SK-N-SH (cell line): ENCODE data around the gene IFIT5. TPM values are rescaled to one million over a fixed set of nuclear protein-coding genes. Genes with fewer than 3 reads are reported as not detected.

Experiments used
- CTCF ChIA-PET: fragments of 300-600, 350-600 bp; formaldehyde crosslinking; extraction: SDS; loops from one replicate; lab custom pipeline; 2021; lab: Yijun Ruan, JAX
- POLR2A ChIA-PET: fragments of 350-600 bp; sonication (Branson Sonifier 250); formaldehyde crosslinking; extraction: SDS; loops from one replicate; lab custom pipeline; 2020; ENCODE audit warnings: antibody characterized with exemption, inconsistent platforms; lab: Yijun Ruan, JAX
- DNase-seq: peaks from one replicate; pipeline ENCODE4 v3.0.0; 2012
- H2AFZ ChIP-seq: fragments of 200-600 bp; sonication (generic); 2 replicates; pipeline ENCODE4 v1.8.1; 2016; ENCODE audit warnings: antibody characterized with exemption, mild to moderate bottlenecking, low read depth
- H3F3A ChIP-seq: fragments of 200-600 bp; sonication (generic); replicated peaks from 2 replicates; pipeline ENCODE3; 2016; ENCODE audit warnings: antibody characterized with exemption, mild to moderate bottlenecking; ENCODE audit not compliant: insufficient read depth
- H3K27ac ChIP-seq, 2 experiments: fragments of 200-500 bp in 1 of 2; fragments of 200-600 bp in 1 of 2; sonication (Bioruptor generic) in 1 of 2; sonication (generic), shearing (Covaris generic) in 1 of 2; 2 replicates each; pipeline versions ENCODE4 v1.5.1 to v1.6.1; 2014 to 2016; ENCODE audit warnings: low read depth in 2 of 2, inconsistent platforms in 1 of 2, low read length in 1 of 2, mild to moderate bottlenecking in 1 of 2, mixed read lengths in 1 of 2
- H3K27me3 ChIP-seq: fragments of 200-600 bp; sonication (generic), shearing (Covaris generic); 2 replicates; pipeline ENCODE4 v1.6.1; 2016; ENCODE audit warnings: mixed run types; ENCODE audit not compliant: insufficient read depth
- H3K36me3 ChIP-seq, 2 experiments: fragments of 200-500 bp in 1 of 2; fragments of 200-600 bp in 1 of 2; sonication (Bioruptor generic) in 1 of 2; sonication (generic) in 1 of 2; replicated peaks in 1 of 2; 2 replicates each; pipeline versions ENCODE3 to v1.5.1; 2014 to 2016; ENCODE audit warnings: low read length in 1 of 2, mild to moderate bottlenecking in 1 of 2; ENCODE audit not compliant: insufficient read depth in 2 of 2, control insufficient read depth in 1 of 2
- H3K4me1 ChIP-seq, 2 experiments: fragments of 200-500 bp in 1 of 2; fragments of 200-600 bp in 1 of 2; sonication (Bioruptor generic) in 1 of 2; sonication (generic), shearing (Covaris generic) in 1 of 2; 2 replicates each; pipeline versions ENCODE4 v1.5.1 to v1.6.1; 2014 to 2016; ENCODE audit warnings: low read depth in 1 of 2, low read length in 1 of 2, mixed run types in 1 of 2; ENCODE audit not compliant: insufficient read depth in 2 of 2, control insufficient read depth in 1 of 2
- H3K4me2 ChIP-seq: fragments of 200-600 bp; sonication (generic), shearing (Covaris generic); 2 replicates; pipeline ENCODE4 v1.6.1; 2017; ENCODE audit warnings: mixed run types
- H3K4me3 ChIP-seq, 2 experiments: fragments of 200-500 bp in 1 of 2; fragments of 200-600 bp in 1 of 2; sonication (Bioruptor generic) in 1 of 2; sonication (generic), shearing (Covaris generic) in 1 of 2; 2 replicates each; pipeline versions ENCODE4 v1.5.1 to v1.8.1; 2014 to 2016; ENCODE audit warnings: low read depth in 2 of 2, inconsistent platforms in 1 of 2, low read length in 1 of 2, mild to moderate bottlenecking in 1 of 2, mixed read lengths in 1 of 2, moderate library complexity in 1 of 2
- H3K79me2 ChIP-seq: fragments of 200-600 bp; sonication (generic); 2 replicates; pipeline ENCODE4 v1.8.1; 2017; ENCODE audit warnings: mild to moderate bottlenecking; ENCODE audit not compliant: insufficient read depth
- H3K9ac ChIP-seq: fragments of 200-600 bp; sonication (generic); 2 replicates; pipeline ENCODE4 v1.6.1; 2017; ENCODE audit warnings: mixed run types
- H3K9me2 ChIP-seq: fragments of 200-600 bp; sonication (generic); 2 replicates; pipeline ENCODE4 v1.6.1; 2017; ENCODE audit warnings: mixed run types
- H3K9me3 ChIP-seq: fragments of 200-600 bp; sonication (generic); 2 replicates; pipeline ENCODE4 v1.6.1; 2017; ENCODE audit warnings: mixed run types, mild to moderate bottlenecking, moderate library complexity
- H4K20me1 ChIP-seq: fragments of 200-600 bp; sonication (generic); 2 replicates; pipeline ENCODE4 v1.6.1; 2017; ENCODE audit warnings: mild to moderate bottlenecking, mixed run types; ENCODE audit not compliant: insufficient read depth
- CHD2 ChIP-seq: fragments of 150-350 bp; IDR thresholded peaks from 2 replicates; pipeline ENCODE4 v1.6.1; 2018; ENCODE audit warnings: low read length; ENCODE audit not compliant: partially characterized antibody
- CTCF ChIP-seq: fragments of 200-600 bp; sonication (generic); IDR thresholded peaks from 2 replicates; pipeline ENCODE4 v1.6.1; 2017; ENCODE audit warnings: antibody characterized with exemption, mild to moderate bottlenecking, moderate library complexity
- ELF1 ChIP-seq: IDR thresholded peaks from 2 replicates; pipeline ENCODE4 v1.4.0; 2012
- FOXJ3 ChIP-seq: sonication (generic); formaldehyde crosslinking; IDR thresholded peaks from 2 replicates; pipeline ENCODE4 v1.5.1; 2020; ENCODE audit warnings: mild to moderate bottlenecking, missing genetic modification reagents
- FOXM1 ChIP-seq: IDR thresholded peaks from 2 replicates; pipeline ENCODE4 v1.4.0; 2012; ENCODE audit warnings: low read depth, mild to moderate bottlenecking
- IRF3 ChIP-seq: fragments of 150-350 bp; IDR thresholded peaks from 2 replicates; pipeline ENCODE4 v1.6.1; 2016; ENCODE audit warnings: mild to moderate bottlenecking, low read depth, low read length
- MXI1 ChIP-seq: IDR thresholded peaks from 2 replicates; pipeline ENCODE4 v1.6.1; 2012; ENCODE audit warnings: mild to moderate bottlenecking, low read depth, low read length, improper control_type of control experiment
- NFIC ChIP-seq: IDR thresholded peaks from 2 replicates; pipeline ENCODE4 v1.4.0; 2012; ENCODE audit warnings: borderline replicate concordance
- RAD21 ChIP-seq: IDR thresholded peaks from 2 replicates; pipeline ENCODE4 v1.6.1; 2012; ENCODE audit warnings: mild to moderate bottlenecking, low read length
- RCOR1 ChIP-seq: fragments of 150-350 bp; IDR thresholded peaks from 2 replicates; pipeline ENCODE4 v1.6.1; 2017; ENCODE audit warnings: antibody characterized with exemption, low read length
- REST ChIP-seq: IDR thresholded peaks from 2 replicates; pipeline ENCODE4 v1.6.1; 2012; ENCODE audit warnings: mild to moderate bottlenecking, low read depth, low read length, moderate library complexity
- RXRA ChIP-seq: IDR thresholded peaks from 2 replicates; pipeline ENCODE4 v1.4.0; 2012; ENCODE audit warnings: low read depth, mild to moderate bottlenecking, borderline replicate concordance
- SIN3A ChIP-seq: IDR thresholded peaks from 2 replicates; pipeline ENCODE4 v1.6.1; 2012; ENCODE audit warnings: low read depth, mild to moderate bottlenecking, low read length, moderate library complexity, borderline replicate concordance
- SMC3 ChIP-seq: IDR thresholded peaks from 2 replicates; pipeline ENCODE4 v1.6.1; 2012; ENCODE audit warnings: low read depth, low read length, improper control_type of control experiment
- TAF1 ChIP-seq: IDR thresholded peaks from 2 replicates; pipeline ENCODE4 v1.6.1; 2012; ENCODE audit warnings: low read depth, mild to moderate bottlenecking, low read length, moderate library complexity, borderline replicate concordance
- USF2 ChIP-seq: fragments of 150-350 bp; IDR thresholded peaks from 2 replicates; pipeline ENCODE4 v1.6.1; 2017; ENCODE audit warnings: antibody characterized with exemption, low read length, low read depth, borderline replicate concordance
- YY1 ChIP-seq: IDR thresholded peaks from 2 replicates; pipeline ENCODE4 v1.4.0; 2012; ENCODE audit warnings: low read depth, mild to moderate bottlenecking
- ZBTB33 ChIP-seq: IDR thresholded peaks from 2 replicates; pipeline ENCODE4 v1.4.0; 2012; ENCODE audit warnings: low read depth, borderline replicate concordance
- WGBS: methylation state at CpG from one replicate; pipeline ENCODE4 v1.1.6; 2017; ENCODE audit warnings: low lambda C conversion rate; 5-methylcytosine and 5-hydroxymethylcytosine counted together
- polyA plus RNA-seq, 3 experiments: library from polyadenylated mRNA; depleted of rRNA; stranded (reverse); fragments of >200 nt; gene quantifications; 2 replicates each; pipeline ENCODE4 v1.2.3, GENCODE V29; 2012

Gene IFIT5
- polyA plus RNA-seq, 1 of the 3 experiments (the other 2 are of a cell fraction), result 2.7 TPM

- no peak overlapping the region for H3K9ac ChIP-seq
- H3F3A ChIP-seq, result peaks cover 12% of the 10 kb centered on the region
- H3K4me2 ChIP-seq, result no peak overlapping the region
- no peak for DNase-seq
- H3K36me3 ChIP-seq, result no peaks in the 10 kb centered on the region
- H4K20me1 ChIP-seq, result no peaks in the 10 kb centered on the region
- no peak overlapping the region for H2AFZ ChIP-seq
- H3K27ac ChIP-seq, result no peak overlapping the region
- 0 out of 2 replicates have a peak, but pooled peaks cover 3% of the 10 kb centered on the region for H3K9me2 ChIP-seq
- no peaks in the 10 kb centered on the region for H3K79me2 ChIP-seq
- H3K4me3 ChIP-seq, result no peak overlapping the region
- ChIA-PET CTCF (no interaction called here), POLR2A (no interaction called here)
- H3K27me3 ChIP-seq, result no peaks in the 10 kb centered on the region
- 93% methylated on average over 2 of the region's 2 CpGs for WGBS
- no peak for TF ChIP-seq NFIC
- no peak for TF ChIP-seq REST
- no peak for TF ChIP-seq TAF1
- no peak for TF ChIP-seq RAD21
- TF ChIP-seq FOXM1, result no peak
- no peak for TF ChIP-seq IRF3
- no peak for TF ChIP-seq SIN3A
- no peak for TF ChIP-seq CTCF
- TF ChIP-seq SMC3, result no peak
- no peak for TF ChIP-seq ZBTB33
- TF ChIP-seq FOXJ3 (CRISPR knock-in tag), result no peak
- no peak for TF ChIP-seq MXI1
- TF ChIP-seq YY1, result no peak
- no peak for TF ChIP-seq USF2
- TF ChIP-seq ELF1, result no peak
- no peak for TF ChIP-seq RCOR1
- no peak for TF ChIP-seq CHD2
- TF ChIP-seq RXRA, result no peak
- H3K9me3 ChIP-seq, result no peaks in the 10 kb centered on the region
- H3K4me1 ChIP-seq, result peaks cover 2 to 13% of the 10 kb centered on the region in 2 experiments; a peak in 2 of 4 replicates
Measured at GRCh38 chr10:89395141-89395540, 19.2 kb upstream of the IFIT5 start.
